Psoas muscle (tissue), 8 donors: ENCODE data around the gene CORO1A. TPM values are rescaled to one million over a fixed set of nuclear protein-coding genes. Genes with fewer than 3 reads are reported as not detected.

Experiments used
- ATAC-seq, 4 donors: fragments of 200-7000 bp; cut with Tn5 transposase; one replicate each; pipeline ENCODE4 v1.9.1; 2020; ENCODE audit warnings: moderate library complexity in 3 of 4, mild to moderate bottlenecking in 2 of 4
- DNase-seq, 2 donors: peaks; one replicate each; pipeline ENCODE4 v3.0.0-alpha.2; 2020
- H3K27ac ChIP-seq: fragments of 200-600 bp; one replicate; pipeline ENCODE4 v1.8.0; 2022
- H3K27me3 ChIP-seq, 3 donors: fragments of 200-600 bp in 1 of 3; one replicate each; pipeline versions ENCODE4 v1.6.1 to v1.8.0; 2013 to 2022; ENCODE audit warnings: low read length in 2 of 3, mild to moderate bottlenecking in 2 of 3, moderate library complexity in 1 of 3; ENCODE audit not compliant: insufficient read depth in 3 of 3
- H3K36me3 ChIP-seq, 2 donors: fragments of 200-600 bp in 1 of 2; one replicate each; pipeline versions ENCODE4 v1.6.1 to v1.8.0; 2013 to 2022; ENCODE audit warnings: low read depth in 1 of 2, mild to moderate bottlenecking in 1 of 2, moderate library complexity in 1 of 2; ENCODE audit not compliant: insufficient read depth in 1 of 2
- H3K4me1 ChIP-seq: fragments of 200-600 bp; one replicate; pipeline ENCODE4 v1.8.0; 2022
- H3K4me3 ChIP-seq: fragments of 200-600 bp; one replicate; pipeline ENCODE4 v1.8.0; 2022; ENCODE audit warnings: mild to moderate bottlenecking
- H3K9me3 ChIP-seq: fragments of 200-600 bp; one replicate; pipeline ENCODE4 v1.8.0; 2022
- whole genome bisulfite sequencing, 3 donors: extraction: QIAGEN DNeasy Blood & Tissue Kit; methylation state at CpG; one replicate each; pipeline versions ENCODE4 v1.1.6 to v1.1.7; 2013; 5-methylcytosine and 5-hydroxymethylcytosine counted together
- intact Hi-C, 2 donors: fragments of 100-400 bp; cut with DNase I; formaldehyde crosslinking; loops; one replicate each; pipeline versions ENCODE4 v1.11.0 to v1.14.2; 2022
- long read RNA-seq, 2 donors: library from polyadenylated mRNA; unstranded; transcript quantifications; one replicate each; pipeline ENCODE4 v2.0.0, GENCODE V29; 2021
- polyA plus RNA-seq, 3 donors: library from polyadenylated mRNA; stranded (reverse); fragments of 200-250 nt; gene quantifications; one replicate each; pipeline ENCODE4 v1.2.3, GENCODE V29; 2013
- total RNA-seq, 4 donors: library from RNA; stranded (reverse); fragmentation: NEBNext Ultra II Directional in 2 of 4; extraction: Animal tissue kit (Norgen Biotek cat#: 25700) in 2 of 4; gene quantifications; one replicate each; pipeline versions ENCODE4 v1.2.1 to v1.2.4, GENCODE V29; 2021 to 2023
- TF ChIP-seq, protein P1 (sequence below): fragments of 200-600 bp; IDR thresholded peaks from one replicate; pipeline ENCODE4 v1.8.0; 2022; ENCODE audit warnings: antibody characterized with exemption
- donor health status: healthy with polysubstance abuse.
- donor health status: DM: no; HTN: no; CAD: no; lungs with moderate emphysema.
- donor health status: Bipolar disorder and iron deficiency.
- donor health status: healthy.
- donor health status: DM: yes; HTN: yes; CAD: no.
- donor health status: DM: no; HTN: no; CAD: no.
- donor health status: DM: no; HTN: no; CAD: no.
- donor health status: DM: yes; HTN: yes; CAD: no.

CORO1A gene
- total RNA-seq (1 to 10 TPM; 4.0 to 6.8 (median 6.3) TPM), polyA plus RNA-seq (1 to 10 TPM; 2.7 to 6.5 (median 3.0) TPM)
- long read RNA-seq, donor 1, partial matches to known transcripts: 0 of 3 reads
- long read RNA-seq, donor 1, other reads (novel, unspliced or antisense): 0 of 3 reads
- long read RNA-seq, donor 2, transcript CORO1A-201 (11 exons, 1,803 nt): major isoform, 7 of 11 reads
- long read RNA-seq, donor 2, partial matches to known transcripts: 3 of 11 reads
- long read RNA-seq, donor 2, other reads (novel, unspliced or antisense): 1 of 11 reads

- ATAC-seq: peak; percentile 75 to 89 (median 82)
- DNase-seq: peak; percentile 83 to 90
- 0 to 1% (median 1%) methylated on average over 47 to 81 of the region's 81 CpGs for WGBS, 3 donors
- peaks cover 4% of the 10 kb centered on the region for H3K4me1 ChIP-seq
- no peaks in the 10 kb centered on the region for H3K27me3 ChIP-seq
- no peaks in the 10 kb centered on the region for H3K9me3 ChIP-seq
- intact Hi-C loops: loop anchor here in 1 of 2 donors (5.0 kb wide), 3 partner anchors 61 to 141 kb away; partner anchors contain the start of genes MAPK3 and YPEL3
- H3K36me3 ChIP-seq: no peaks in the 10 kb centered on the region
- H3K27ac ChIP-seq: peak within 1 kb of the TSS; percentile 41
- TF ChIP-seq, protein P1, sequence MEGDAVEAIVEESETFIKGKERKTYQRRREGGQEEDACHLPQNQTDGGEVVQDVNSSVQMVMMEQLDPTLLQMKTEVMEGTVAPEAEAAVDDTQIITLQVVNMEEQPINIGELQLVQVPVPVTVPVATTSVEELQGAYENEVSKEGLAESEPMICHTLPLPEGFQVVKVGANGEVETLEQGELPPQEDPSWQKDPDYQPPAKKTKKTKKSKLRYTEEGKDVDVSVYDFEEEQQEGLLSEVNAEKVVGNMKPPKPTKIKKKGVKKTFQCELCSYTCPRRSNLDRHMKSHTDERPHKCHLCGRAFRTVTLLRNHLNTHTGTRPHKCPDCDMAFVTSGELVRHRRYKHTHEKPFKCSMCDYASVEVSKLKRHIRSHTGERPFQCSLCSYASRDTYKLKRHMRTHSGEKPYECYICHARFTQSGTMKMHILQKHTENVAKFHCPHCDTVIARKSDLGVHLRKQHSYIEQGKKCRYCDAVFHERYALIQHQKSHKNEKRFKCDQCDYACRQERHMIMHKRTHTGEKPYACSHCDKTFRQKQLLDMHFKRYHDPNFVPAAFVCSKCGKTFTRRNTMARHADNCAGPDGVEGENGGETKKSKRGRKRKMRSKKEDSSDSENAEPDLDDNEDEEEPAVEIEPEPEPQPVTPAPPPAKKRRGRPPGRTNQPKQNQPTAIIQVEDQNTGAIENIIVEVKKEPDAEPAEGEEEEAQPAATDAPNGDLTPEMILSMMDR: no peak
- H3K4me3 ChIP-seq: peak within 1 kb of the TSS; percentile 79
Measured at GRCh38 chr16:30183233-30184095, at the start of gene CORO1A. Gene CORO1A (plus strand): TSS chr16:30183602. CDS start chr16:30185210, 1,608 bp downstream.

DNA sequence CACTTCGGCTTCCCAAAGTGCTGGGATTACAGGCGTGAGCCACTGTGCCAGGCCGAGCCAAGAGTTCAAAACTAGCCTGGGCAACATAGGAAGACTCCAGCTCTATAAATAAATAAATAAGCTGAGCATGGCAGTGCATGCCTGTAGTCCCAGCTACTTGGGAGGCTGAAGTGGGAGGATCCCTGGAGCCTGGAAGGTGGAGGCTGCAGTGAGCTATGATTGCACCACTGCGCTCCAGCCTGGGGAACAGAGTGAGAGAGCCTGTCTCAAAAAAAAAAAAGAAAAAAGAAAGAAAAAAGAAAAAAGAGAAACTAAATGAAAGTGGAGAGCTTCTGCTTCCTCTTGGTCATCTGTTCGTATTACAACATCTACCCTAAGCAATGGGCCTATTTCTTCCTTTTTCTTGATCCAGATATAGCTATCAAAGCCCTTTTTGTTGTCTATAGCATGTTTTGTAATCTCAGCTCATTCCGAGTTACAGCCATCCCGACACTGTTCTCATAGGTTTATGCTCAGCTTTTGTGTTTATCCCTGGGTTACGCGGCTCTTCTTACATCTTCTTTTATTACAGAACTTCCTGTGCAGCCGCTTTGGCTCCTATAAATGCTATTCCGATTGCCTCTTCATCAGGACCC lies 46.3 kb upstream of the CORO1A start:
- Histone ChIP-seq H3K9me3 (no peaks in the 10 kb centered on the region), H3K4me1 (no peaks in the 10 kb centered on the region), H3K36me3 (no peaks in the 10 kb centered on the region), H3K27ac (no peak overlapping the region), H3K4me3 (no peak overlapping the region), H3K27me3 (no peaks in the 10 kb centered on the region)
- intact Hi-C loops: no loop called here
- ATAC-seq: no peak
- TF ChIP-seq, protein P1: no peak
- no peak for DNase-seq
- 67 to 69% (median 69%) methylated on average over 11 of the region's 11 CpGs for WGBS, 3 donors

- H3K9me3 ChIP-seq: no peaks in the 10 kb centered on the region
- TF ChIP-seq, protein P1: no peak
- no peak overlapping the region for H3K4me3 ChIP-seq
- DNase-seq (no peak), ATAC-seq (no peak)
- no peaks in the 10 kb centered on the region for H3K27me3 ChIP-seq
- intact Hi-C loops: no loop called here
- no peaks in the 10 kb centered on the region for H3K36me3 ChIP-seq
- whole genome bisulfite sequencing, 3 donors: 50 to 52% (median 52%) methylated on average over 8 of the region's 8 CpGs
- H3K27ac ChIP-seq: no peak overlapping the region
- H3K4me1 ChIP-seq: no peaks in the 10 kb centered on the region
Measured at GRCh38 chr16:30137897-30138296, 45.5 kb upstream of the CORO1A start.

GRCh38 chr16:30139583-30140481 lies 43.6 kb upstream of the CORO1A start:
- ATAC-seq: no peak
- no peaks in the 10 kb centered on the region for H3K36me3 ChIP-seq
- TF ChIP-seq, protein P1: no peak
- H3K9me3 ChIP-seq: no peaks in the 10 kb centered on the region
- H3K27me3 ChIP-seq: no peaks in the 10 kb centered on the region
- no peaks in the 10 kb centered on the region for H3K4me1 ChIP-seq
- no peak overlapping the region for H3K27ac ChIP-seq
- DNase-seq: no peak
- WGBS, 3 donors: 76 to 79% (median 77%) methylated on average over 13 of the region's 13 CpGs
- intact Hi-C loops: no loop called here
- H3K4me3 ChIP-seq: no peak overlapping the region
